Hepatic stellate cell (primary cell): ENCODE results near the gene DGCR6.
"Not testable (repeated sequence)": the region's sequence is repeated elsewhere in the genome, so short reads cannot be mapped to it uniquely, and the experiment has no call there.

ENCODE experiments used
- DNase-seq: peaks from one replicate; pipeline ENCODE4 v3.0.0; 2011; ENCODE audit warnings: low spot score

Gene DGCR6

DNA sequence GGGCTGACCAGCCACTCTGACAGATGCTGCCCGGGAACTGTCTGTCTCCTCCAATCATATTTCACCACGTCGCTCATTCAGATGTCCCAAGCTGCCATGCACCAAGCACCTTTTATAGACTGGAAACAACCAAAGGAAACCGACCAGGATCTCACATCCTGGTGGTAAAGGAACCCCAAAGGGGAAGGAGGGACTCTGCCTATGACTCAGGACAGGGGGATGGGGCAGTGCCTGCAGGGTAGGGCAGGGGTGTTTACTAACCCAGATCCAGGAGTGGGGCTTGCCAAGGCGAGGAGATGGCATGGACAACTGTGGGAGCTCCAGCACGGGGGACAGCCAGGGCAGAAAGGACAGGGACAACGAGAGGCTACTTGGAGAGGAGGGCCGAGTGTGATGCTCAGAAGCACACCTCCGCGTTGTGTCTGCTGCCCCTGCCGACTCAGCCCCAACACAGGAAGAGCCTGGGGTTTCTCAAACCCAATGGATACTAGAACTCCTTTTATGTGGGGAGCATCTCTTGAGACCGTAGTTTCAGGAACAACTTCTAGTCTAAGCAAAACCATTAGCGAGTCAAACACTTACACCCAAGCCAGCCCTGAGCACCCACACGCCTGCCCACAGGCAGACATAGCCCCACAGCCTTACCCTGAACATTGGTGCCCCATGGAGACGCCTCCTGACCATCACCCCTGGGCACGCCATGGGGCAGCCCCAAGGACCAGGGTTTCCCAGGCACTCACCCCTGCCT lies 26.0 kb downstream of the DGCR6 start:
- no peak for DNase-seq

DNA sequence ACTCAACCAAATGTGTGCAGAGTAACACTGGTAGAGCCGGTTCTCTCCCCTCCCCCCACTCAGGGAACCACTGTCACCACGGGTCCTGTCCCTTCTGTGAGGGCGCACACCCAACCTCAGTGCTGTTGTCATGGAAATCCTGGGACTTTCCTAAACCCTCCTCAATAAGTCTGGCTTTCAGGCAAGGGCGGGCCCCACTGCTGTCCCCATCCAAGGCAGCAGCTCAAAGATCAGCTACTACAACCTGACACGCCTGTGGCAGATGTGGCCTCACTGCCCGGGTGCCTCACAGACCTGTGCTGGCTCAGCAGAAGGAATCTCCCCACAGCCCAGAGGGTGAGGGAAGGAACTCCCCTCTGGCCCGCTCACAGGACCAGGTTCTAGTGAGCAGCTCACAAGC lies 27.8 kb downstream of the DGCR6 start:
- DNase-seq: no peak

DNA sequence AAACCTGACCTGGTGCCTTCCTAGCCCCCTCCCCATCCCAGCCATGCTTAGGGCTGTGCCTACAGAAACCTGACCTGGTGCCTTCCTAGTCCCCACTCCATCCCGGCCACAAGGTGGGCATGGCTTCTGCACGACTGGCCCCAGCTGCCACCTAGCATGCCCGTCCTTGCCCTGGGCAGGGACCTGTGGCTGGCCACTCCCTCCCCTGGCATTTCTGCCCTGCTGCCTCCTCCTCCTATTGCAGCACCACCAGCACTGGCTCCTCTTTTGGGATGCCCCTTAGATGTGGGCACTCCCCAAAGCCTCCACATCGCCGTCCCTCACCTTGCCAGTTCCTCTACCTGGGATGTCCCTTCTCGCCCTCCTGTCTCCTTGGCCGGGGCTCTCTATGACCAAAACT lies 28.6 kb downstream of the DGCR6 start:
- DNase-seq: not testable (repeated sequence)

DNA sequence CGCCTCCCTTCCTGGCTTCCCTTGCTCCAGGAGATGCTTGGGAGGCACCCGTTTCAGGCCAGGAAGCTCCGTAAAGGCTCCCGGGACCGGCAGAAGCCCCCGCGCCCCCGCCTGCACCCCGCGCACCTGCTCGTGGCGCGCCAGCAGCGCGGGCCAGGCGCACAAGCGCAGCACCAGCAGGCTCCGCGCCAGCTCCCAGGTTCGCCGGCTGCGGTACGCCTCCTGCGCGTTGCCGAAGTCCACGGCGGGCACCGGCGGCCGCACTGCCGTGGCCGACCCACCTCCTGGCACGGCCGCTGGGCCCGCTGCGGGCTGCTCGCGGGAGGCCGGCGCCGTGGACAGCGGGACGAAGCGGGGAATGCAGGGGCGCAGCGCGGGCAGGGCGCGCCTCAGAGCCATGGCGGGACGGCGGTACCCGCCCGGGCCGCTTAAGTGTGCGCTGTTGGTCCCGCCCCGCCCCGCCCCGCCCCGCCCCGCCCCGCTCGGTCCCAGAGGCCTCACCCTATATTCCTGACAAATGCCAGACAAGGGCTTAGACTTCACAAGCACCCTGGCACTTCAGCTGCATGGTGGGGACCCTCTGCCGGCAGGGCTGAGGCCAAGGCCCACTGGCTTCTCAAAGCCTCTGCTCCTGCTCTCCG lies 29.9 kb downstream of the DGCR6 start, which contains the start of gene PRODH:
Gene PRODH (minus strand): TSS at position 405 of the 641 bp plus-strand sequence. CDS start 6 bp downstream, at position 399.
- DNase-seq: no peak

DNA sequence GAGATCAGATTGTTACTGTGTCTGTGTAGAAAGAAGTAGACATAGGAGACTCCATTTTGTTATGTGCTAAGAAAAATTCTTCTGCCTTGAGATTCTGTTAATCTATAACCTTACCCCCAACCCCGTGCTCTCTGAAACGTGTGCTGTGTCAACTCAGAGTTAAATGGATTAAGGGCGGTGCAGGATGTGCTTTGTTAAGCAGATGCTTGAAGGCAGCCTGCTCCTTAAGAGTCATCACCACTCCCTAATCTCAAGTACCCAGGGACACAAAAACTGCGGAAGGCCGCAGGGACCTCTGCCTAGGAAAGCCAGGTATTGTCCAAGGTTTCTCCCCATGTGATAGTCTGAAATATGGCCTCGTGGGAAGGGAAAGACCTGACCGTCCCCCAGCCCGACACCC lies 32.6 kb downstream of the DGCR6 start:
- not testable (repeated sequence) for DNase-seq

DNA sequence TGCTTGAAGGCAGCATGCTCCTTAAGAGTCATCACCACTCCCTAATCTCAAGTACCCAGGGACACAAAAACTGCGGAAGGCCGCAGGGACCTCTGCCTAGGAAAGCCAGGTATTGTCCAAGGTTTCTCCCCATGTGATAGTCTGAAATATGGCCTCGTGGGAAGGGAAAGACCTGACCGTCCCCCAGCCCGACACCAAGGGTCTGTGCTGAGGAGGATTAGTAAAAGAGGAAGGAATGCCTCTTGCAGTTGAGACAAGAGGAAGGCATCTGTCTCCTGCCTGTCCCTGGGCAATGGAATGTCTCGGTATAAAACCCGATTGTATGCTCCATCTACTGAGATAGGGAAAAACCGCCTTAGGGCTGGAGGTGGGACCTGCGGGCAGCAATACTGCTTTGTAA lies 41.0 kb downstream of the DGCR6 start:
- not testable (repeated sequence) for DNase-seq

DNA sequence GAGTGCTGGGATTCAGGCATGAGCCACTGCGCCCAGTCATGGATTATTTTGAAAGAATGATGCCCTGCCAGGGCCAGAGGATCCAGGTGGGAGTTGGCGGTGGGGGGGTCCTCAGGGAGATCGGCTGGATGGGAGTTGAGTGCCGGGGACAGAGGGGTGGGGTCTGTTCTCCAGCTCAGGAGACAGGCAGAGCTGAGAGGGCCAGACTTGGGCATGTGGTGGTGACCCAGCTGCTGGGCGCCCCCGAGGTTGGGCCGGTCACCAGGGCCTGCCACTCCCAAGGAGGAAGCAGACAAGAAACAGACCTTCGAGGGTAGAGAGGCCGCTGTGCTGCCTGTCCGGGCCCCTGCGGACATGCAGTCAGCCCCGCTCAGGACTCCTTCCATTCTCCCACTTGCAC lies 41.8 kb downstream of the DGCR6 start:
- DNase-seq: no peak

DNA sequence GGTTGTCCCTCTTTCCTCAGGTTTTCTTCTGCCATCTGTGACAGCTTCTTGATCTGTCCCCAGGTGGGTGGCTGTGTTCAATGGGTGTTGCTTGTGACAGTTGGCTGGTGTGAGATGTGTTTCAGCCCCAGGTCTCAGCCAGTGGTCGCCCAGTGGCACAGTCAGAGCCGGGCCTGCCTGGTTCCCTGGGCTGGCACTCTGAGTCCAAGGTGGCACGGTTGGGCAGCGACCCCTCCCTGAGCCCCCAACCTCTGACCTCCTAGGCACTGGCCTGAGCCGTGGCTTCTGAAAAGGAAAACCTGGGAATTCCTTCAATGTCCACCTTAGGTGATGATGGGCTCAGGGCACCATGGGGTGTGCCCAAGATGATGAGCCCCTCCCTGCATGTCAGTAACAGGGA lies 44.0 kb downstream of the DGCR6 start:
- no peak for DNase-seq

DNA sequence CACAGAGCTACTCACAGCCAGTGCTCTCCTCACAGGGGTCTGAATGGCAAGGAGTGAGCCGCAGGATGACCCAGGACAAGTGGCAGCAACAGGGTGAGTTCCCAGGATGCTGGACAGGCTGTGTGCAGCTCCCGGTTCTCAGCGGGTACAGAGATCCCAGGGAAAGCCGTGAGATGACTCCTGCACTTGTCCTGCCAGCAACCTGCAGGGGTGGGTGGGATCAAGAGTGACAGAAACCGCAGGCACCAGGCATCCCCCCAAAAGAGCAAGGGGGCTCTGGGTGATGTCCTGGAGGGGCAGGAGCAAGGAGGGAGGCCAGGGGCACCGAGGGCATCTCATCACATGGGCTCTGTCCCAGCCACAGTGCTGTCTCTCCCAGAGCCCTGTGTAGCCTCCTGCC lies 45.9 kb downstream of the DGCR6 start:
- no peak for DNase-seq

DNA sequence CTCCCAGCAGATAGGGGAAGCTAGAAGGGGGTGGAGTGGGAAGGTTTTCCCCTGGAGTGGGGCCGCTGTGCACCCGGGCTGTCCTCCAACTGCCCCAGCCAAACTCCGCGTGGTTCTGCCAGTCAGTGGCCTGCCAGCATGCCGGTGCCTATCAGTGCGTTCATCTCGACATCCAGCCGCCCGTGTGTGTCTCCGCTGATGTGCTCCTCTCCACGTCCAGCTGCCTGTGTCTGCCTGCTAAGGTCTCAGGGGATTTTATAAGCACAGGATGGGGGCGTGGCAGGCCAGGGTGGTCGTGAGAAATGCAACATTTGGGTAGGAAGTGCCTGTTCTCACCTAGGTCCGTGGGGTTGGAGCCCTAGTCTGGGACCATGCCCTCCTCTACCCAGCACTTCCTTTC lies 47.0 kb downstream of the DGCR6 start:
- not testable (repeated sequence) for DNase-seq

DNA sequence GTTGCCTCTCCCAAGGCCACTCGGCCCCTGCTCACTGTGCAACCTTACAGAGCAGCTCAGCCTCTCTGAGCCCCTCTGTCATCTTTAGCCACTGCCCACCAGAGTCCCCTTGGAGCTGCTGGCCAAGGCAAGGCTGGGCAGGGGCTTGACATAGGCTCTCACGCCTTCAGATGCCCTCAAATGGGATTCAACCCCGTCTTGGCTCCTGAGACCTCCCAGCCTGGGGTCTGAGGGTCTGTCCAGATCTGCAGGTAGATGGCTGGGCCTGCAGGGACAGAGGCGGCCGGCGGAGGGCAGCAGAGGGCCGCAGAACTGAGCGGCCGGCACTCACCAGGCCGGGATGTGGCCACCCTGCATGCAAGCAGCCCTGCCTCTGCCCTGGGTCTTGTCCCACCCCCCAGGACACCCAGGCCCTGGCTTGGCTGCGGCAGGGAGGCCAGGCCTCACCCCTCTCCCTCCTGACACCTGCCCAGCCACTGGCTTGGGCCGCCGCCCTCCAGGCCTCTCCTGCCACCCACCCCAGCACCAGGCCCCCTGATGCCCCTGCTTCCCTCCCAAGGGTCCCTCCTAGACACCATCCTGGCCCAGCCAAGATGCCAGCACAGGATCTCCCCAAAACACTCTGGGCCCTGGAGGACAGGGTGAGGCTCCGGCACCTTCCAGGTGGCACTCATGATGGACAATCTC lies 48.3 kb downstream of the DGCR6 start:
- DNase-seq: peak; percentile 67

DNA sequence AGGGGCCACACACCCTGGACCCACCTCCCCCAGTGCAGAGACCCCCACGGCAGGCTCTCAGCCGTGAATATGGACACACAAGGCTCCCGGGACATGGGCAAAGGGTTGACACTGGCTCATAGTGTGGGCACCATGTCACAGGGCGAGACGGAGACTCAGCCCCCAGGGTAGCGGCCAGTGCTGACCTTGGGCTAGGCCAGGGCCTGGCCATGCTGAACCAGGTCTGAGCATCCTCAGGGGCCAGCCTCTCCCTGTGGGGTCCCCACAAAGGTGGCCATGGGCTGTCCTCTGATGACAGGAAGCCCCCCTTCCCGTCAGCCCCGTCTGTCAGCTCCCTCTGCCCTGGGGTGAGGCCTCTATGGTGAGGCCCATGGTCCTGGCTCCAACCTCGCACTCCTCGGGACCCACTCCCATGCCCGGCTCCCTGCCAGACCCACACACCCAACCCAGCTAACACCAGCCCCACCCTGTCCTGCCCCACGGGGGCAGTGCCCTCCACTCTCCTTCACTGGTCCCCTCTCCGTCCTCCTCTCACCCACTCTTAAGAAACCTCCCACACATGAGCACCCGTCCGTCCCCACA lies 49.0 kb downstream of the DGCR6 start:
- no peak for DNase-seq

DNA sequence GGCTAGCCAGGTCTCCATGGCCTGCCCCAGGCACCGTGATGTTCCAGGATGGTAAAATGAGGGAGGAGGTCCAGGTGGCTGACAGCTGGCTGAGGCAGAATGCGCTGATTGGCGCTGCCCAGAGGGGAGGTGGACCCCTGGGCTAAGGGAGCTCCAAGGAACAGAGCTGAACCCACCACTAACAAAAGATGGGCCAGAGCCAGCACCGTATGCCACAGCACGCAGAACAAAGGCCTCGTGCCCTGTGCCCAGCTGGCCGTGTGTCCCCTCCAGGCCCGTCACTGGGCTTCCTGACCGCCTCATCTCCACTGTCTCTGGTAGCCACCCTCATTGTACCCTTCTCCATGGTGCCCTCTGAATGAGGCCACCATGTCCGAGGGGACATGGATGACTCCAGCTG lies 49.6 kb downstream of the DGCR6 start:
- no peak for DNase-seq

DNA sequence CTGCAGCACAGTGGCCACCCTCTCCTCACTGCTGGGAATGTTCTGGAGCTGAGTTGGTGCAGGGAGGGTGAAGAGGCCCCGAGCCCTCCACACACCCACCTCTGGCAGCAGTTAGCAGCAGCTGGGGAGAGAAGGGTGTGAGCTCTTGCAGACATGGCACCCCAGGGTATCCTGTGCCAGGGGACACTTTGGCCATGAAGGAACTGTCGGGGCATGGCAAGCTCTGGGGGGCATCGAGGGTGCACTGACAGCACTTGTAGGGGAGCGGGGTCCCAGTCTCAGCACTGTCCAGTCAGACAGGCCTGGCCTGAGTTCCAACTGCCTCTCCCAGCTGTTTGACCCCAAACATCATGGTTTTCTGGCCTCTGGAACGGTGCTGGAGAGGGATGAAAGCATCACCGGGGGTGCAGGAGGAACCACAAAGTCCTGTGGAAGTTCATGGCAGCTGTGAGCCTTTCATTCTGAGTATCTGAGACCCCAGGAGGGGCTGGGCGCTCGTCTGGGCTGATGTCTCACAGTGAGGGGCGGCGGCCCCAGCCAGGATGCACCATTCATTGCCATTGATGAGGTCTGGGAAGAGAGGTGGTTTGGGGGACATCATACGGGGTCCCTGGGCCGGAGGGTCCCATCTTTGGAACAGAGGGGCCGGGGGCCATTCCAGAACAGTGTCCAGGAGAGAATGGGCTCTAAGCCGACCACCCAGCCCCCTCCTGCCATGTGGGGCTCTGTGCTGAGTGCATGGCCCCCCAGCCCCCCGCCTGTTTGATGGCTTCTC lies 50.2 kb downstream of the DGCR6 start:
- DNase-seq: not testable (repeated sequence)

DNA sequence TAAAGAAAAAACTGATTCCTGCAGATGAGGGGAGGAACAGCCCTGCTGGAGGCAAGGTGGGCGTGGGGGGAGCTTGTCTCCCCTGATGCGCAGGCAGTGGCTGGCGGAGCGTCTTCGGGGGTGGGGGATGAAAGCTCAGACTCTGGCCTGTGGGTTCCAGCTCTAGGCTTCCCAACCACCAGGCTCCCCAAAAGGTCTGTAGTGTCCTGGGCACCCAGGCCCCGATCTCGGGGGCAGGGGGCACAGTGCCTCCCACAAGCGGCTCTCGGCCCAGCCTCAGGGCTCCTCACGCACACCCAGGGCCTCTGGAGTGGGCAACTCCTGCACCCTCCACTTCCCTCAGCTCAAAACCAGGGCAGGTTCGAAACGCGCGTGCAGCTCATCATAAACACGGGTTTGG lies 50.8 kb downstream of the DGCR6 start:
- DNase-seq: not testable (repeated sequence)

DNA sequence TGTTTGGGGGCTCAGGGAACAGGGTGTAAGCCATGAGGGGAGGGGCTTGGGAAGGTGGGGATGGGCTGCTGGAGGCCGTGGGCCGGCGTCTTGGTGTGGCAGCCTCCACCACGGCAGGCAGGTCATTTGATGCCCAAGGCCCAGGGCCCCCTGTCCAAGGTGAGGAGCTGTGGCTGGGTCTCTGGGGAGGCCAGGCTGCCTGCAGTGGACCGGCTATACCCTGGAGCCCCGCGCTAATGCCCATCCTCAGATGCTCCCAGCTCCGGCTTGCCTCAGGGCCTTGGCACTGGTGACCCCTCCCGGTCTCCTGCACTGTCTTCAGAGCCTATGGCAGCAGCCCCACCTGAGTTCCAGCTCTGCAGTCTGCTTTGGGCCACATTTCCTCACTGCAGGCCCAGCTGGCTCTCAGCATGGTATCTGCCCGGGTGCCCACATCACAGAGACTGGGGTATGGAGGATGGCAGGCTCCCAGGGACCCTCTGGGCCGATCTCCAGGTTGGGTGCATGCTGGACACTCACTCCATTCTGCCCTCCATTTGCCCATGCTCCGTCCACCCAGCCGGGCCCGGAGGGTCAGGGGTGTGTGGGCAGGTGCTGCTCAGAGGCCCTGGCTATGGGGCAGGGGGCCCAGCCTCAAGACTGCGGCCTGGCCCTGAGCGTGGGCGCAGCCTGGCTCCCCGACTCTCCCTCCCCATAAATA lies 51.7 kb downstream of the DGCR6 start:
- DNase-seq: not testable (repeated sequence)

DNA sequence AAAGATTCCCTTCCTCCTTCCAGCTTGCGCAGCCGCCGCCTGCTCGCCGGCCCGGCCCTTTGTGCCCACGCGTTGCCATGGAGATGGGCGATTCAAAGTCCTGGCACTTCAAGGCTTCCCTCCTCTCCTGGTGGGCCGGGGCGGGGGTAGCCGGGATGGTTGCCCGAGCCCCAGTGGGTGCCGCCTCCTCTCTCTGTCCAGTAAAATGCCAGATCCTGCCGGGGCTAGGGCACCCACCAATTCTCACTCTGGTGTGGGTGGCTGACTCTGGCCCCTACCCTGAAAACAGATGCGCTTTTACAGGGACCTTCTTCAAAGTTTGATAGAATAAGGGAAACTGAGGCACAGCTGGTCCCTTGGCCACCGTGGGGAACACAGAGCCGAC lies 52.2 kb downstream of the DGCR6 start:
- not testable (repeated sequence) for DNase-seq

DNA sequence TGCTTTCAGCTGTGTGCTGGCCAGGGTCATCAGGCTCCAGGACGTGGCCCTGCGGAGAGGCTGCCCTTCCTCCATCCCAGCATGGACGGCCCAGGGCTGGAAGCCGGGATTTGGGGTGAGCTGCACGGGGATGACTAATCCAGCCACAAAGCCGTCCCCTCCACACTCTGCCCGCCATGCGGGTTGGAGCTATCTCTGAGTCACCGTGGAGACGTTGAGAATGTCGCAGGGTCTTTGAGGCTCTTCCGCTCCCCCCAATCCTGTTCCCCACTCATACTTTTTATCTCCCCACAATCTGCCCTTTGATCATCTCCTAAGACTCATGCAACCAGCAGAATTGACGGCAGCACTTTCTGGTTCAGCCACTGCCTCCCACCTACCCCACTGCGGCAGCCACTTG lies 52.6 kb downstream of the DGCR6 start:
- DNase-seq: peak; percentile 43

DNA sequence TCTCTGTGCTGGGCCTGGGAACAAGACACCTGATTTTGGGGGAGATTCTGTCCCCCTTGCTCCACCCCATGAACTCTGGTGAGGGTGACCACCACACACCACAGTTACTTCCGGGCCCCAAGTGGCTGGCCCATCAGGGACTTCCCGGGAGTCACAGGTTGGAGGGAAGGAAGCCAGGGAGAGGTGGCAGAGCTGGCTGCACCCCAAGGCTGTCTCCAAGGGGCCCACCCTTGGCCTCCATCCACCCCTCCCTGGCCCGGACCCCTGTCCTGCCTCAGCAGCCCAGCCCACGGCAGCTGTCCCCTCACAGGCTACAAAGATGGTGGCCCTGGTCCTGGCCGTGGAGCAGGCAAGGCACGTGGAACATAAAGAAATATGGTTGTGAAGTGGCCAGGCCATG lies 53.1 kb downstream of the DGCR6 start:
- DNase-seq: not testable (repeated sequence)

DNA sequence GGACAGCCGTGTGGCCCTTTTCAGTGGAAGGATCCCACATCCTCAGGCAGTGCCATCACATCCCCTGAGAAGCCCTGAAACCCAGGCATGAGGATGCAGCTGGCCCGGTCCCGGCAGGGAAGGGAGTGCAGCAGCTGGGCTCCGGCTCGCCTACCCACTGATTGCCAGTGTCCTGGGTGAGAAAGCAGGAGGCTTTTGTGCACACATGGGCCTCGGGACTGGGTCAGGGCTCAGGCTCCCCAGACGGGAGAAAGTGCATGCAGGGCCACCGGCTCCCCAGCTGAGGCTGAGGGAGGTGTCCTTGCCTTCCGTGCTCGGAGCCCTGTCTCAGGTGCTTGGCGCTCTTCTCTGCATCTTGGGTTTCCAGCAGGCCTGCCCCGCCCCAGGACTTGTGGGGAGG lies 53.6 kb downstream of the DGCR6 start:
- not testable (repeated sequence) for DNase-seq

DNA sequence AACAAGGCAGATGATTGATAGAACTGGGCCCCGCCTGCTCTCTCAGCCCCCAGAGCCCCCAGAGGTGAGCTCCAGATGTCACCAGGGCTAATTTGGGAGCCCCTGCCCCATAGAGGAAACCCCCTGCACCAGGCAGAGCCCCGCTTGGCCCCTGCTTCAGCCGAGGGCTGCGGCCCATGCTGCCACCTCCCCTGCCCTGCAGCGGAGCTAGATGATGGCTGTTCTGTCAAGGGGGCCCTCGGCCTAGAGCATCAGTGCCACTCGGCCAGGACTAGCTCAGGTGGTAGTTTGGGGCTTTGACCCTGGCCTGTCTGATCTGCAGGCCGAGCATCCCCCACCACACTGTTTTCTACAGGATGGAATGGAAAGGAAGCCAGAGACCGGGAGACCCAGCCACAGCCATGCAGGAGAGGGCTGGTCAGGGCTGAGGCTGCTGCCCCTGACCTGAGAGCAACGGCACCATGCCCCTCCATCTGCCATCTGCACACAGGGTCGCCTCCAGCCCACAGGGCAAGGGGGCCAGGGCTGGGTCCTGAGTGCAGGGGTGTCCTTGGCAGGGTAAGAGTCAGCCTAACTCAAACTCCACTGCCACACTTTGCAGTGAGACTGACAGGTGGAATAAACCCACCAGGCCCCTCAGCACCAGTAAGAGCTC lies 54.2 kb downstream of the DGCR6 start:
- DNase-seq: not testable (repeated sequence)
